Endometrial microvascular endothelial cells (primary cell): ENCODE data around the gene MORN1. TPM values are rescaled to one million over a fixed set of nuclear protein-coding genes. Genes with fewer than 3 reads are reported as not detected.
"Not testable (repeated sequence)": the region's sequence is repeated elsewhere in the genome, so short reads cannot be mapped to it uniquely, and the experiment has no call there.

Experiments used
- in situ Hi-C: cut with HindIII; loops from 2 replicates; pipeline ENCODE4 v1.10.0; 2017; ENCODE audit warnings: low sequenced_read_pairs, low pct_unique_long_range_greater_than_20kb; ENCODE audit errors: inconsistent ontology term
- total RNA-seq: library from RNA; depleted of rRNA; stranded (reverse); fragments of >200 nt; gene quantifications from one replicate; pipeline ENCODE4 v1.2.3, GENCODE V29; 2015; ENCODE audit errors: inconsistent ontology term

Gene MORN1
- total RNA-seq, 1 donor from 2014 or later, result 2.4 TPM

- in situ Hi-C loops, result no loop called here
Observed at GRCh38 chr1:2334366-2334765, 57.0 kb downstream of the MORN1 start.

GRCh38 chr1:2331580-2331979 is 59.8 kb downstream of the MORN1 start:
- in situ Hi-C loops, result not testable (repeated sequence)

- in situ Hi-C loops, result no loop called here
Observed at GRCh38 chr1:2331200-2331544, 60.2 kb downstream of the MORN1 start.

GRCh38 chr1:2330519-2331199 is 60.7 kb downstream of the MORN1 start:
- in situ Hi-C loops, result no loop called here

DNA sequence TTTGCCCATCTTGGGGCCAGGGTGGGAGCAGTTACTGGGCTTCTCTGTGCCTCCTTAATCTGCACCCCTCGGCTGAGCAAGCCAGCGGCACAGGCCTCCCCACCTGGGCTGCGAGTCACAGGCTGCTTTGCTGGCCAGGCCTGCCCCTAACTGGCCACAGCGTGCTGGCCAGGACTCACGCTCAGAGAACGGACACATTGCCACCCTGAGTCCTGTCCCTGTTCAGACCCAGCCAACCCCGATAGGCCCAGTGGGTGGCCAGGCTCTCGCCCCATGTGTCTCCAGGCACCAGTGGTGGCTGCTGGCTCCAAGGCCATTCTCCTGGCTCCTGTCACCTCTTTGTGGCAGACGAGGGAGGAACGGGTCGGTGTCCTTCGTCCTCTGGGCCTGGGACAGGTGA is 61.3 kb downstream of the MORN1 start:
- in situ Hi-C loops, result no loop called here

- in situ Hi-C loops, result no loop called here
Observed at GRCh38 chr1:2328676-2329455, 62.5 kb downstream of the MORN1 start.

DNA sequence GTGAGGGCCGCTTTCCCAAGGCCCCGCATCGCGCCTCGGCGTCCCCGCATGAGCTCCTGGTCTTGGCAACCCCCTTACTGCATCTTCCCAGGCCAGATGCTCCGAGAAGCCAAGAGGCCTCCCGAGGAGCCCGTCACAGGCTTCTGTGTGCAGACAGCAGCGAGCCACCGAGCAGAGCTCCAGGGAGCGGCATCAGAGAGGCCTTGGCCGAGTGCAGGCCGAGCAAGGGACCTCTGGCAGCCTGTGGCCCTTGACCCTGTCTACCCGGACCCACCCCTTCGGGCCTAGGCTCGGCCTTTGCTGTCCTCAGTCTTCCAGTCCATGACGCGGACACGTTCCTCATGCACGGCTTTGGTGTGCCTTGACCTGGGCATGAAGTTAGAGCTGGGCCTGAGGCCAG is 63.5 kb downstream of the MORN1 start:
- in situ Hi-C loops, result no loop called here

- in situ Hi-C loops, result not testable (repeated sequence)
Observed at GRCh38 chr1:2327162-2327561, 64.2 kb downstream of the MORN1 start.

DNA sequence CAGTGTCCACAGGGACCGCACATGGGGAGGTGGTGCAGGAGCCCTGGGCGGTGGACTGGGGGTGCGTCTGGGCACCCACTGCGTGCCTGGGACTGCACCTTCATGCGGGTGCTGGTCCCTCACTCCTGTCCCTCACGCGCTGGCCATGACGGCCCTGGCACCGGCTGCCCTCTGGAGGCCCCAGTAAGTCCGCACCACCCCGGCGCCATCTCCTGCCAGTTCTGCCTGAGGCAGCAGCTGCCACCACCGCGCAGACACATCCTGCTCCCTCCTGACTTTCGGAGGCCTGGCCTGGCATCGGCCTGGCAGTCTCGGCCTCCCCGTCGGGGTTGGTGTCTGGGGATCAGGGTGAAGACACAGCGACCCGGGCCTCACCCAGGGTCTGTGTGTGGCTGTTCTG is 64.8 kb downstream of the MORN1 start:
- in situ Hi-C loops, result no loop called here

DNA sequence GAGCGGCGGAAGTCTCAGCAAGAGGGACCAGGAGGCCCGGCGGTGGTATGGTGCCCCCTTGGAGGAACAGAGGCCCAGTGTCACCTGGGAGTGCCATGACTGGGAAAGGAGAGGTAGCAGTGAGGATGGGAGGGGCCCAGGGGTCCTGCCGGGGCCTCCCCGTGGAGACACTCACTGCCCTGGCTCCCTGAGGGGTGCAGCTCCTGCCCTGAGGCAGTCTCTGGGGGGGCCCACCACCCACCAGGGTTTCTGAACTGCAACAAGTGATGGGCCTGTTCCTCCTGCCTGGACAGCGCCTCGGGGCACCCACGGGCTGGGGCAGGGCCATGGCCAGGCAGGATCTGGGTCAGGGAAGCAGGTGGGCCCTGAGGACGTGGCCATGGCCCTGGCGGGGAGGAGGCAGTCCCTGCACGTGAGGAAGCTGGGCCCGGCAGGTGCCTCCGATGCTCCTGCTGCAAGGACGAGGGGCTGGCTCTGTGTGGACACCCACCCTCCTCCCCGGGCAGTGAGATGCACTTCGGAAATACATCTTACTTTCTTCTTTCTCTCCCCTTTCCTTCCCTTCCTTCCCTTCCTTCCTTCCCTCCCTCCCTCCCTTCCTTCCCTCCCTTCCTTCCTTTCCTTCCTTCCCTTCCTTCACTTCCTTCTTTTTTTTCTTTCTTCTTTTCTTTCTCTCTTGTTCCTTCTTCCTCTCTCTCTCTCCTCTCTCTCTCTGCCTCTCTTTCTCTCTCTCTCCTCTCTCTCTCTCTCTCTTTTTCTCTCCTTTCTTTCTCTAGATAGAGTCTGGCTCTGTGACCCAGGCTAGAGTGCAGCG is 66.6 kb downstream of the MORN1 start:
- in situ Hi-C loops, result no loop called here

- in situ Hi-C loops, result no loop called here
Observed at GRCh38 chr1:2323451-2323974, 67.8 kb downstream of the MORN1 start.

DNA sequence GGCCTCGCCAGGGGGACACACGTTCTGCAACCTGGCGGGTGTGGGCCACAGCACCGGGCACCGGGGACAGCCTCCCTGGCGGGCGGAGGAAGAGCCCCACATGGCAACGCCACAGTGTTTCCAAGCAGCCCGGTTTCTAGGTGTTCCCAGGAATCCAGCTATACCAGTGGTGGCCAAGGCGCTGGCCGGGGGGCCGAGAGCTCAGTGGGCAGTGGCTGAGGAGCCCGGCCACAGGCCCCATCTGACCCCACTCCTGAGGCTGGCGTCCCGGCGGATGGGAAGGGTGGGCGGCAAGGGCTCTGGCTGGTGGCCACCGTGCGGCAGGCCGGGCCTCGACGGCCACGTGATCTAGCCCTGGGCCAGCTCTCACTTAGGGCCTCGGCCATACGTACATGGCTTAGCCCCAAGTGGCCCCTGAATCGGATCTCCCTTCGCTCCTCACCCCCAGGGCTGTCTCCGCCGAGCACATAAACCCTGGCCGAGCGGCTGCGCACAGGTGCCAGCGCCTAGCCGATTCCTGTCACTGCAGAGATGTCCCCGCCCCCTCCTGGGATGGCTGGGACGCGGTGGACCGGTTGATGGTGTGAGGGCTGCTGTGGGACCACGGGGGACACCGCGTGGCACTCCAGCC is 68.7 kb downstream of the MORN1 start:
- in situ Hi-C loops, result no loop called here

- in situ Hi-C loops, result no loop called here
Observed at GRCh38 chr1:2322065-2322571, 69.2 kb downstream of the MORN1 start.

DNA sequence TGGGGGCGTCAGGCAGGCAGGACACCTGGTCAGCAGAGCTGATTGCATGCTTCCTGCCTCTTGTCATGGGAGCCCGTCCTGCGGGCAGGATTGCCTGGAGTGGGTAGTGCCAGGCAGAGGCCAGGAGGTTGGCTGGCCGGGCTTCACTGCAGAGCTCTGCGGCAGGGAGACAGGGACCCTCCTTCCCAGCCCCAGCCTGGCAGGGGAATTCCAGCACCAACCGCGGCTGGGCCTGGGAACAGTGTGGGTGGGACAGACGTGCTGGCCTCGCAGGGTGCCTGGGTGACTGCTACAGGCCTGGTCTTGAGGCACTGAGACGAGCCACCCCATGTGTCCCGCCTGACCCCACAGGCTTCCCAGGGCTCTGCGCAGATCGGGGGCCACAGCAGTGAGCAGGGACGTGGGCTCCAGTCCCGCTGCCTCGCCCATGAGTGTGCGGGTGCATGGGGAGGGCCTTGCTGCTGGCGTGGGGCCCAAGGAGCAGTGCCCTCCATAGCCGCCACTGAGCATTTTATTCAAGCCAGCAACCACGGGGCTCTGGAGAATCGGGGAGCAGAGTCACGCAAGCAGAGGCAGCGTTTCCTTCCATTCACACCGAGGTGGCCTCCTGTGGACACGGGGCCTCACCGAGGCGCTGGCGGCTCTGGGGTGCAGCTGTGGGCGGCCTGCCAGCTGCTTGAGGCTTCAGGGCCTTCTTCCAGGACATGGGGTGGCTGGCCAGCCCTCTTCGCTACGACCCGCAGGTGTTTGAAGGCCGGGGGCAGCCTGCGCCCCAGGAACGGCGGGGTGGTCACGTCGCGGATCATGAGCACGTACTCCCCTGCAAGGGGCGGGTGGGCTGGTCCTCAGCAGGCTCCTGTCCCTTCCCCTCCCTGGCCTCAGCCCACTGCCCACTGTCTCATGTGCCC is 70.3 kb downstream of the MORN1 start:
- in situ Hi-C loops, result no loop called here

DNA sequence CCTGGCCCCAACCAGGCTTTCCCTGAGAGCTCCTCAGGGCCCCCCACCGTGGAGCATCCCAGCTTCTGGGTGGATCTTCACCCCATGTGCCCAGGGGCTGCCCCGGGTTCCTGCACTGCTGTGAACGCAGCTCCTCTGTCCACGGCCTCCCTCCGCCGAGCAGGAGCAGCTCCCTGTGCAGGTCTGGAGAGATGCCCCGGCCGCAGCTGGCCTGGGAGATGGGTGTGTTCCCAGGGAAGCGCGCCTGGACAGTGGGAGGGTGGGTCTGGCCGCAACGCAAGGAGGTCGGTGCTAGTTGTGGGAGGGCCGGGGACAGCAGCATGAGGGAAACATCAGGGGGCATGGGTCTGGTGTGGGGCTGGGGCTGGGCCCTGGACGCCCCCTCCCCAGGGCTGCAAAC is 71.3 kb downstream of the MORN1 start:
- in situ Hi-C loops, result no loop called here

DNA sequence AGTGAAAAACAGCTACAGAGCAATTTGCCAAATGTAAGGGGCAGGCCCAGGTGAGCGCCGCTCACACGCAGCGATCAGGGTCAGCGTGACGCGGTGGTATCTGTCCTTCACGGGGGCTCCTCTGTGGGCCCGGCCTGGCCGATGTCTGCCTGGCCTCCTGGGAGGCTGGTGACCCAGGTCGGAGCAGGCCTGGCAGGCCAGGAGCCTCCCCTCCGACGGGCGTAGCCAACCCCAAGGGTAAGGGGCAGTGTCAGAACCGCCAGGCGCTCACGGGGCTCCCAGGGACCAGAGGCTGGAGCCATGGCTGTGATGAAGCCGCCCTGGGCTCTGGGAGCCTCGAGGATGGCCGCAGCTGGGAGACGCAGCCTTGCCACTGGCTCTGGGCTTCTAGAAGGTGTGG is 72.1 kb downstream of the MORN1 start:
- in situ Hi-C loops, result no loop called here

DNA sequence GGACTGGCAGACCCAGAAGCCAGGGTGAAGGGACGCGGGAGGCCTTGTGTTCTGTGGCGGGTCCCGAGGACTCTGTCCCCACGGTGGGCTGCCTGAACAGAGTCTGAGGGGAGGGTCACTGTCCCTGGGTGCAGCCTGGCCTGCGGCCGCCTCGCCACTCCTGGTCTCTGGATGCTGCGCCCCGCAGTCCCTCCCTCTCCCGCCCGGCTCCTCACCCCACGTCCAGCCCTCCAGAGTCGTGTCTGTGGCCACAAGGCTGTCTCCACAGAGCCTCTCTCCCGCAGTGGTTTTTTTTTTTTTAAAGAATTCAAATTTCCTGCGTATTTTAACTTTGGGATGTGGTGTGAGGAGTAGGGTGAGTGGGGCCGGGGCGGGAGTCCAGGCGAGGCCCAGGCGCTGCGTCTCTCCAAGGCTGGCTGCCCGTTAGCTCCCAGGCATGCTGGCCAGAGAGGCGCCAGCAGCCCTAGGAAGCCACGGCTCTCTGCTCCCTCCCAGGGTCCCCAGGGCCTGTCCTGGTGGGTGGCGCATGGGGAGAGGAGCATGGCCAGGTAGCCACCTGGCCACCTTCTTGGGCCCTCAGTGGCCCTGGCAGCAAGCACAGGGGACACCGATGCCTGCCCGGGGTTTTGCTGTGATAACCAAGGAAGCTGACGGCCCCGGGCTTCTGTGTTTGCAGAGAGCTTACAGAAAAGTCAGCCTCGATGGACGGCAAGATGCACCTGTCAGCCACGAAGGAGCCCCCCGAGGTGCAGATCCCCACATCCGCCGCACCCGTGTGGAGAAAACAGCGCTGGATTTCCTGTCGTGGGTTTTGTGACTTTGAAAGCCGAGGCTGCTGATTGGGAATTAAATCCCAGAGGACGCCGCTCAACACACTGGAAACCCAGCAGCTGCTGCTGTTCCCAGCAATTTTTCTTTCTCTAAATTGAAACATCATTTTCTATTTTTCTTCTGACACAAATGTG is 72.8 kb downstream of the MORN1 start:
- in situ Hi-C loops, result no loop called here
